ENCODE results near the gene HSPB9. TPM values are rescaled to one million over a fixed set of nuclear protein-coding genes. Genes with fewer than 3 reads are reported as not detected.

HSPB9 gene
- total and polyA plus RNA-seq, 2 experiments from 2014 or later, result 0.34 TPM; not detected in 1

- peaks cover 10% of the 10 kb centered on the region for H3K4me1 ChIP-seq (ENCODE audit: insufficient read depth)
- H3K4me3 ChIP-seq, result no peak overlapping the region
- in situ Hi-C loops (cut with MboI), result loop anchor here (10.0 kb wide), 1 partner anchor 149 kb away; the partner anchor contains the start of gene CNP
- no peaks in the 10 kb centered on the region for H3F3A ChIP-seq (ENCODE audit: insufficient read depth)
- no peaks in the 10 kb centered on the region for H3K9me3 ChIP-seq (ENCODE audit: low read depth)
- TF ChIP-seq EZH2 (IDR thresholded peaks at IDR 0.05; ENCODE audit: insufficient read depth, poor library complexity, severe bottlenecking), result no peak
- TF ChIP-seq EZH2phosphoT487 (IDR thresholded peaks at IDR 0.05; ENCODE audit: insufficient read depth, low read depth), result no peak
- H3K9ac ChIP-seq, result peak overlapping the region; percentile 79
- H3K9me2 ChIP-seq (ENCODE audit: insufficient read depth), result no peaks in the 10 kb centered on the region
- no peak overlapping the region for H2AFZ ChIP-seq
- 86 to 89% methylated on average over 28 of the region's 28 CpGs for WGBS, 2 experiments (ENCODE audit: low coverage in 1 of 2, low lambda C conversion rate in 2 of 2, missing lambda C conversion rate in 2 of 2)
- no peaks in the 10 kb centered on the region for H3K27me3 ChIP-seq (replicated peaks; ENCODE audit: insufficient read depth)
- no peaks in the 10 kb centered on the region for H3K79me2 ChIP-seq (ENCODE audit: insufficient read depth)
- H4K20me1 ChIP-seq (ENCODE audit: insufficient read depth), result no peaks in the 10 kb centered on the region
- peak overlapping the region; percentile 71; the same call in 1 of the 2 replicates for H3K27ac ChIP-seq
- peak overlapping the region; percentile 93 for H3K4me2 ChIP-seq (ENCODE audit: unreplicated experiment)
- DNase-seq, result no peak
- H3K36me3 ChIP-seq (ENCODE audit: low read depth), result no peaks in the 10 kb centered on the region
Observed at GRCh38 chr17:42113293-42114069, 9.1 kb upstream of the HSPB9 start.

GRCh38 chr17:42114118-42114517 is 8.5 kb upstream of the HSPB9 start:
- H3K4me2 ChIP-seq (ENCODE audit: unreplicated experiment), result no peak overlapping the region
- WGBS, 2 experiments (ENCODE audit: low coverage in 1 of 2, low lambda C conversion rate in 2 of 2, missing lambda C conversion rate in 2 of 2), result 82 to 87% methylated on average over 9 of the region's 9 CpGs
- H3K79me2 ChIP-seq (ENCODE audit: insufficient read depth), result no peaks in the 10 kb centered on the region
- H4K20me1 ChIP-seq (ENCODE audit: insufficient read depth), result no peaks in the 10 kb centered on the region
- H3K9me2 ChIP-seq (ENCODE audit: insufficient read depth), result no peaks in the 10 kb centered on the region
- H3K27ac ChIP-seq, result no peak overlapping the region
- no peak overlapping the region for H2AFZ ChIP-seq
- in situ Hi-C loops (cut with MboI), result loop anchor here (10.0 kb wide), 1 partner anchor 149 kb away; the partner anchor contains the start of gene CNP
- H3K27me3 ChIP-seq (replicated peaks; ENCODE audit: insufficient read depth), result no peaks in the 10 kb centered on the region
- no peaks in the 10 kb centered on the region for H3F3A ChIP-seq (ENCODE audit: insufficient read depth)
- H3K4me1 ChIP-seq (ENCODE audit: insufficient read depth), result peaks cover 10% of the 10 kb centered on the region
- H3K9me3 ChIP-seq (ENCODE audit: low read depth), result no peaks in the 10 kb centered on the region
- no peak for DNase-seq
- TF ChIP-seq EZH2 (IDR thresholded peaks at IDR 0.05; ENCODE audit: insufficient read depth, poor library complexity, severe bottlenecking) (no peak), EZH2phosphoT487 (IDR thresholded peaks at IDR 0.05; ENCODE audit: insufficient read depth, low read depth) (no peak)
- no peak overlapping the region for H3K4me3 ChIP-seq
- H3K36me3 ChIP-seq (ENCODE audit: low read depth), result no peaks in the 10 kb centered on the region
- no peak overlapping the region for H3K9ac ChIP-seq

- no peaks in the 10 kb centered on the region for H3K9me2 ChIP-seq (ENCODE audit: insufficient read depth)
- H4K20me1 ChIP-seq (ENCODE audit: insufficient read depth), result no peaks in the 10 kb centered on the region
- H3K79me2 ChIP-seq (ENCODE audit: insufficient read depth), result no peaks in the 10 kb centered on the region
- H3K27me3 ChIP-seq (replicated peaks; ENCODE audit: insufficient read depth), result no peaks in the 10 kb centered on the region
- TF ChIP-seq EZH2 (IDR thresholded peaks at IDR 0.05; ENCODE audit: insufficient read depth, poor library complexity, severe bottlenecking), result no peak
- no peak for TF ChIP-seq EZH2phosphoT487 (IDR thresholded peaks at IDR 0.05; ENCODE audit: insufficient read depth, low read depth)
- WGBS, 2 experiments (ENCODE audit: low coverage in 1 of 2, low lambda C conversion rate in 2 of 2, missing lambda C conversion rate in 2 of 2), result 37 to 44% methylated on average over 18 of the region's 18 CpGs
- no peak overlapping the region for H2AFZ ChIP-seq
- in situ Hi-C loops (cut with MboI), result loop anchor here (10.0 kb wide), 1 partner anchor 152 kb away; the partner anchor contains the start of gene CNP
- H3K4me3 ChIP-seq, result no peak overlapping the region
- 0 out of 2 replicates have a peak, but pooled peaks cover 4% of the 10 kb centered on the region for H3F3A ChIP-seq (ENCODE audit: insufficient read depth)
- H3K4me2 ChIP-seq (ENCODE audit: unreplicated experiment), result no peak overlapping the region
- no peaks in the 10 kb centered on the region for H3K9me3 ChIP-seq (ENCODE audit: low read depth)
- peak; percentile 89 for DNase-seq
- no peaks in the 10 kb centered on the region for H3K36me3 ChIP-seq (ENCODE audit: low read depth)
- no peak overlapping the region for H3K27ac ChIP-seq
- H3K4me1 ChIP-seq (ENCODE audit: insufficient read depth), result peaks cover 7% of the 10 kb centered on the region
- no peak overlapping the region for H3K9ac ChIP-seq
Observed at GRCh38 chr17:42116705-42117396, 5.8 kb upstream of the HSPB9 start.

GRCh38 chr17:42117397-42118125 is 5.0 kb upstream of the HSPB9 start:
- Histone ChIP-seq H2AFZ (no peak overlapping the region), H3K4me3 (no peak overlapping the region), H3F3A (ENCODE audit: insufficient read depth) (0 out of 2 replicates have a peak, but pooled peaks cover 5% of the 10 kb centered on the region), H3K9me3 (ENCODE audit: low read depth) (no peaks in the 10 kb centered on the region), H4K20me1 (ENCODE audit: insufficient read depth) (no peaks in the 10 kb centered on the region), H3K9me2 (ENCODE audit: insufficient read depth) (no peaks in the 10 kb centered on the region), H3K27me3 (replicated peaks; ENCODE audit: insufficient read depth) (no peaks in the 10 kb centered on the region), H3K79me2 (ENCODE audit: insufficient read depth) (no peaks in the 10 kb centered on the region), H3K4me2 (ENCODE audit: unreplicated experiment) (no peak overlapping the region), H3K4me1 (ENCODE audit: insufficient read depth) (peaks cover 5% of the 10 kb centered on the region; the same call in 1 of the 2 replicates), H3K9ac (no peak overlapping the region), H3K36me3 (ENCODE audit: low read depth) (no peaks in the 10 kb centered on the region), H3K27ac (no peak overlapping the region)
- 87 to 89% methylated on average over 27 to 30 of the region's 30 CpGs for WGBS, 2 experiments (ENCODE audit: low coverage in 1 of 2, low lambda C conversion rate in 2 of 2, missing lambda C conversion rate in 2 of 2)
- TF ChIP-seq EZH2 (IDR thresholded peaks at IDR 0.05; ENCODE audit: insufficient read depth, poor library complexity, severe bottlenecking) (no peak), EZH2phosphoT487 (IDR thresholded peaks at IDR 0.05; ENCODE audit: insufficient read depth, low read depth) (no peak)
- in situ Hi-C loops (cut with MboI), result loop anchor here (10.0 kb wide), 1 partner anchor 153 kb away; the partner anchor contains the start of gene CNP
- no peak for DNase-seq
